ENCODE results near the gene MYO9A.
"Not testable (repeated sequence)": the region's sequence is repeated elsewhere in the genome, so short reads cannot be mapped to it uniquely, and the experiment has no call there.

MYO9A gene

GRCh38 chr15:71939981-71940588 lies 177.9 kb downstream of the MYO9A start:
- ATAC-seq, result no peak

- no peak for ATAC-seq
Observed at GRCh38 chr15:71937650-71938311, 180.2 kb downstream of the MYO9A start.

GRCh38 chr15:71934446-71934845 lies 183.5 kb downstream of the MYO9A start:
- ATAC-seq, result no peak

- no peak for ATAC-seq
Observed at GRCh38 chr15:71932689-71933088, 185.3 kb downstream of the MYO9A start.

GRCh38 chr15:71931261-71931660 lies 186.7 kb downstream of the MYO9A start:
- no peak for ATAC-seq

GRCh38 chr15:71925145-71925544 lies 192.8 kb downstream of the MYO9A start:
- no peak for ATAC-seq

- no peak for ATAC-seq
Observed at GRCh38 chr15:71921191-71921590, 196.8 kb downstream of the MYO9A start.

- no peak for ATAC-seq
Observed at GRCh38 chr15:71920573-71920972, 197.4 kb downstream of the MYO9A start.

GRCh38 chr15:71916834-71917233 lies 201.1 kb downstream of the MYO9A start:
- ATAC-seq, result no peak

GRCh38 chr15:71914092-71914491 lies 203.9 kb downstream of the MYO9A start:
- peak in 1 of 2 donors; percentile 7 for ATAC-seq

- ATAC-seq, result no peak
Observed at GRCh38 chr15:71899674-71900073, 218.3 kb downstream of the MYO9A start.

GRCh38 chr15:71893691-71894090 lies 224.3 kb downstream of the MYO9A start:
- ATAC-seq, result no peak

- ATAC-seq, result no peak
Observed at GRCh38 chr15:71892335-71892734, 225.6 kb downstream of the MYO9A start.

- ATAC-seq, result no peak
Observed at GRCh38 chr15:71891026-71891425, 226.9 kb downstream of the MYO9A start.

- no peak for ATAC-seq
Observed at GRCh38 chr15:71889947-71890346, 228.0 kb downstream of the MYO9A start.

GRCh38 chr15:71889385-71889784 lies 228.6 kb downstream of the MYO9A start:
- ATAC-seq, result no peak

GRCh38 chr15:71888797-71889196 lies 229.2 kb downstream of the MYO9A start:
- ATAC-seq, result no peak

- ATAC-seq, result no peak
Observed at GRCh38 chr15:71885390-71885789, 232.6 kb downstream of the MYO9A start.

GRCh38 chr15:71883447-71883846 lies 234.5 kb downstream of the MYO9A start:
- no peak for ATAC-seq

- no peak for ATAC-seq
Observed at GRCh38 chr15:71880276-71880675, 237.7 kb downstream of the MYO9A start.

GRCh38 chr15:71874245-71874644 lies 243.7 kb downstream of the MYO9A start:
- ATAC-seq, result peak in 1 of 2 donors; percentile 33

GRCh38 chr15:71858232-71858631 lies 259.7 kb downstream of the MYO9A start:
- not testable (repeated sequence) for ATAC-seq

- peak in 1 of 2 donors; percentile 24 for ATAC-seq
Observed at GRCh38 chr15:71853543-71853942, 264.4 kb downstream of the MYO9A start.

GRCh38 chr15:71844916-71845315 lies 273.0 kb downstream of the MYO9A start:
- ATAC-seq, result no peak

GRCh38 chr15:71841563-71841962 lies 276.4 kb downstream of the MYO9A start:
- no peak for ATAC-seq

All from activated CD4-positive, CD25-positive, alpha-beta regulatory T cell treated with anti-CD3 and anti-CD28 coated beads, Interleukin-2, amount 50 U/mL, for 24 hours (primary cell).